Measurements from ENCODE around the gene WDTC1.

The WDTC1 gene

DNA sequence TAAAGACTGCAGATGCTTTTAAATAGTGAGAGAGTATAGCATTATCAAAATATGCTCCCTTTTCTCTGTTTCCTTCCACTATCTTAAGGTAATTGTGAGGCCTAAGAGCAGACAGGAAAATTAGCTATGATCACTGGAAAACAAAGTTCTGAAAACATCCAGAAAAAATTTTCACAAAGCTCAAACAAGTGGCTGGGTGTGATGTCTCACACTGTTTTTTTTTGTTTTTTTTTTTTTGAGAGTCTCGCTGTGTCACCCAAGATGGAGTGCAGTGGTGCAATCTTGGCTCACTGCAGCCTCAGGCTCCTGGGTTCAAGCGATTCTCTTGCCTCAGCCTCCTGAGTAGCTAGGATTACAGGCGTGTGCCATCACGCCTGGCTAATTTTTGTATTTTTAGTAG lies 7.2 kb downstream of the WDTC1 start:
- TF ChIP-seq, protein P1, sequence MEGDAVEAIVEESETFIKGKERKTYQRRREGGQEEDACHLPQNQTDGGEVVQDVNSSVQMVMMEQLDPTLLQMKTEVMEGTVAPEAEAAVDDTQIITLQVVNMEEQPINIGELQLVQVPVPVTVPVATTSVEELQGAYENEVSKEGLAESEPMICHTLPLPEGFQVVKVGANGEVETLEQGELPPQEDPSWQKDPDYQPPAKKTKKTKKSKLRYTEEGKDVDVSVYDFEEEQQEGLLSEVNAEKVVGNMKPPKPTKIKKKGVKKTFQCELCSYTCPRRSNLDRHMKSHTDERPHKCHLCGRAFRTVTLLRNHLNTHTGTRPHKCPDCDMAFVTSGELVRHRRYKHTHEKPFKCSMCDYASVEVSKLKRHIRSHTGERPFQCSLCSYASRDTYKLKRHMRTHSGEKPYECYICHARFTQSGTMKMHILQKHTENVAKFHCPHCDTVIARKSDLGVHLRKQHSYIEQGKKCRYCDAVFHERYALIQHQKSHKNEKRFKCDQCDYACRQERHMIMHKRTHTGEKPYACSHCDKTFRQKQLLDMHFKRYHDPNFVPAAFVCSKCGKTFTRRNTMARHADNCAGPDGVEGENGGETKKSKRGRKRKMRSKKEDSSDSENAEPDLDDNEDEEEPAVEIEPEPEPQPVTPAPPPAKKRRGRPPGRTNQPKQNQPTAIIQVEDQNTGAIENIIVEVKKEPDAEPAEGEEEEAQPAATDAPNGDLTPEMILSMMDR (IDR thresholded peaks at IDR 0.05): no peak

DNA sequence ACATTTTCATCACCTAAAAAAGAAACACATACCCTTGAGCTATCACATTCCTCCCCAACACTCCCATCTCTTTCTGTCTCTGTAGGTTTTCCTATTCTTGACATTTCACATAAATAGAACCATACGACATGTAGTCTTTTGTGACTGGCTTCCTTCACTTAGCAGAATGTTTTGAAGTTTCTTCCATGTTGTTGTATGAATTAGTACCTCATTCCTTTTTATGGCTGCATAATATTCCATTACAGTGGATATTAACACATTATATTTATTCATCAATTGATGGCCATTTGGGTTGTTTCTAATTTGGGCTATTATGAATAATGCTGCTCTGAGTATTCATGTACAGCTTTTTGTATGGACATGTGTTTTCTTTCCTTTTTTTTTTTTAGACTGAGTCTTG lies 11.8 kb downstream of the WDTC1 start:
- TF ChIP-seq, protein P1 (IDR thresholded peaks at IDR 0.05): no peak

DNA sequence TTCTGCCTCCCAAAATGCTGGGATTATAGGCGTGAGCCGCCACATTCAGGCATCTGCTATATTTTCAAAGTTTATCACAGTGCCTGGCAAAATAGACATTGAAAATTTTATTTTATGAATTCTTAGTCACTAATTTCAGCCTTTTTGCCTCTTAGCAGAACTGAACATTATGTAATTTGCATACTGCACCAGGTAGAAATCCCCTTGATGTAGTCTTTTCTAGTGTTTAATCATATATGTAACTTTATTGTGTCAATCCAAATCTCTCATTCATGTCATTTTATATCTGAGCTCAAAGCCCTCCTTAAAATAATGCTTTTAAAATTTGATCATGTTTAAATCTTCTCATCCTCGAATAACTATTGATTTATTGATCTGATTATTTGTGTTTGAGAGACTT lies 19.2 kb downstream of the WDTC1 start:
- TF ChIP-seq, protein P1 (IDR thresholded peaks at IDR 0.05): no peak

DNA sequence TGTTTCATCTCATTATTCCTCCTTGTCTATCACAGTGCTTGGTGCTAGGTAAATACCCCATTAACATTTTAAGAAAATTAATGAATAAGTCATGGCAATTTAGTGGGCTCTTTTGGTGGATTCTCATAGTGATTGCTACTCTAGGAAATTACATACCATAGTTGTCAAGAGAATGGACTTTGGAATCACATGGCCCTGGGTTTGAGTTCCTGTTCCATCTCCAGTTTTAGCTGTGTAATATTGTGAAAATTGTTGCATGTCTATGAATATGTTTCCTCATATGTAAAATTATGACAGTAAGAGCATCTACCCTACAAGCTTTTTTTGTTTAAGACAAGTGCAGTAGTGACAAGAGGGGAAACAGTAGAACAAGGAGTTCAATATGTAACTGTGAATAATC lies 20.7 kb downstream of the WDTC1 start:
- TF ChIP-seq, protein P1 (IDR thresholded peaks at IDR 0.05): no peak

DNA sequence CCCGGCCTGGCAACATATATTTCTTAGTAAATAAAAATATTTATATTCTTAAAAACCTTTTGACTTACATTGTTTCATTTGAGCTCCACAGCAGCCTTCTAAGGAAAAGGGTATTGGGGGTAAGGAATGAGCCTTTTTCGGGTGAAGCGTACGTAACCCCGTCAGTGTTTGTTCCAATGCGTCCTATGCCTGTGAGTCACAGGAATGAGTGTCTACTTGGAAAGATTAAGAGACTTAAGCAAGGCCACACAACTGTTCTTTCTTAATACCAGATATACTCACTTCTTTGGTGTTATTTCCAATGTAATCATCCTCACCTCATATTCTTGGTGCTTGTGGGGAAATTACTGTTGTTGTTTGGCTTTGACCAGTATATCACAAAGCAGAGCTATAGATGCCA lies 22.7 kb downstream of the WDTC1 start:
- TF ChIP-seq, protein P1 (IDR thresholded peaks at IDR 0.05): no peak

DNA sequence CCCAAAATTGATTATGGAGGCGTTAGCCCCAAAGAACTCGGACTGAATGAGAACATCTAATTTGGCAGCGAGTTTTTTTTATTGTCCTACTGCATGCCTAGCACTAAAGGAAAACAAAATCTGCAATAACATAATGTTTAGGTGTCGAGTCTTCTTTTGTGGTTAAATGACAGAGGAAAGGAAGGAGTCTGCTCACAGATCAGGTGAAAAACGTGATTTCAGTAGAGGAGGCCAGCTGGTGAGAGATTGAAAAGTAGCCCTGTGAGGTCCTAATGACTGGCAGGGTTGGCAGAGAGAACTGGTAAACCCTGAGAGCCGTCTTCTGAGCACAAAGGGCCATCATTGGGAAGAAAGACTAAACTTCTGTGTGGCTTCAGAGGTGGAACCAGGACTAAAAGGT lies 24.2 kb downstream of the WDTC1 start:
- TF ChIP-seq, protein P1 (IDR thresholded peaks at IDR 0.05): no peak

DNA sequence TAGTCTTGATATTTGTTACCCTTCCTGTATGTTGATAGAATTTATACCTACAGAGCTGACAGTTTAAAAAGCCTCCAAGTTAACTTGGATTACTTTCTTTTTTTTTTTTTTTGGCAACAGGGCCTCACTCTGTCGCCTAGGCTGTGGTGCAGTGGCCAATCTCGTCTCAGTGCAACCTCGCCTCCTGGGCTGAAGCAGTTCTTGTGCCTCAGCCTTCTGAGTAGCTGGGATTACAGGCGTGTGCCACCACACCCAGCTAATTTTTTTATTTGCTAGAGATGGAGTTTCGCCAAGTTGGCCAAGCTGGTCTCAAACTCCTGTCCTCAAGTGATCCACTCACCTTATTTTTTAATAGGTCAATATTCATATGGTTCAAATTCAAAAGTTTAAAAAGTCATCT lies 32.7 kb downstream of the WDTC1 start:
- TF ChIP-seq, protein P1 (IDR thresholded peaks at IDR 0.05): no peak

DNA sequence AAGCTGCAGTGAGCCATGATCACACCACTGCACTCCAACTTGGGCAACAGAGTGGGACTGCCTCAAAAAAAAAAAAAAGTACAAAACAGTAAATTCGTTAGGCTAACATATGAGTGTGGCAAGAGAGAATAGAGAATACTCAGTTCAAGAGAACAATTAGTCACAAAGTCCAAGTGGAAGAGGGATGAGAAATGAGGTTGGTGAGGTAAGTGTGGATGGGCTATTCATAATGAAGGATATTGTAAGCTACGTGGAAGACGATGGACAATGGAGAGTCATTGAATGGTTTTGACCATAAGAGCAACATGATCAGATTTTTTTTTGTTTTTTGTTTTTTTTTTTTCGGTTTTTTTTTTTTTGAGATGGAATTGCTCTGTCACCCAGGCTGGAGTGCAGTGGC lies 34.8 kb downstream of the WDTC1 start:
- TF ChIP-seq, protein P1 (IDR thresholded peaks at IDR 0.05): no peak
